HG03520 (cell line): Measurements from ENCODE around the gene PAFAH1B2.
"Not testable (repeated sequence)": the region's sequence is repeated elsewhere in the genome, so short reads cannot be mapped to it uniquely, and the experiment has no call there.

ENCODE experiments used
- ATAC-seq: cut with Tn5 transposase; IDR thresholded peaks from one replicate; pipeline ENCODE4 v1.9.1; 2021; ENCODE audit warnings: mild to moderate bottlenecking, moderate library complexity; ENCODE audit not compliant: unreplicated experiment

PAFAH1B2 gene

GRCh38 chr11:117200813-117201657, 56.9 kb downstream of the PAFAH1B2 start:
- no peak for ATAC-seq

DNA sequence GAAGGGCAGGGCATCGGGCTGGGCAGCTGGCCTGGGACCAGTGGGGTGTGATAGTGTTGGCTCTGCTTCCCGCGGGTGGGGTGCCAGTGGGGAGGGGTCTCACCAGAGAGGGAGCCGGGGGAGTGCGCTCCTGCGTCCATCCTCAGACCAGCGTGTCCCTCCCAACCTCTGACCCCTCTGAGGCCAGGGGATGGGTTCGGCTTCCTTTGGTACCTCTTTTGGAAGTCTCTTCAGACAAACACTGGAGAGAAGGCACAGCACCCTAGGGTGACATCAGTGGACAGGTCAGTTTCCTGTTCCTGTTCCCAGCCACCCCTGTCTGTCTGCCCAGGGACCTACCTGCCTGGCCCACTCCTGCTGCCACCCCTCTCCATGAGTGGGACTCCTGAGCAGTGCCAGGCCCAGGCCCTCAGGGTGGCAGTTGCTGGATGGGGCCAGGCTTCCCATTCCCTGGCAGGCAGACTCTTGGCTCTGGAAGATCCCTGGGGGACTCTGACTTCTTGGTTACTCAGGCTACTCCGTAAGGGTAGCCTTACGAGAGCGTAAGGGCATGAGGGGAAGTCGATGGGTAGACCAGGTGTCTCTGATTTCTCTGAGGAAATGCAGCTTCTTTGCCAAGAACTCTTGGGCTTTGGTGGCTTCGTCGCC, 57.7 kb downstream of the PAFAH1B2 start:
- ATAC-seq, result no peak

GRCh38 chr11:117202386-117203068, 58.4 kb downstream of the PAFAH1B2 start:
- ATAC-seq, result no peak

DNA sequence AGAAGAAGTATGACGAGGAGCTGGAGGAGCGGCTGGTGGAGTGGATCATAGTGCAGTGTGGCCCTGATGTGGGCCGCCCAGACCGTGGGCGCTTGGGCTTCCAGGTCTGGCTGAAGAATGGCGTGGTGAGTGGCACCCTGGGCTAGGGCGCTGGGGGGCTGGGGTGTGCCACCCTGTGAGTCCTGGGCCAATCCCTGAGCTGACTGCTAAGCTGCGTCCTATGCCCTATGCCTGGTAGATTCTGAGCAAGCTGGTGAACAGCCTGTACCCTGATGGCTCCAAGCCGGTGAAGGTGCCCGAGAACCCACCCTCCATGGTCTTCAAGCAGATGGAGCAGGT, 59.0 kb downstream of the PAFAH1B2 start:
- ATAC-seq, result no peak

GRCh38 chr11:117204283-117205080, 60.4 kb downstream of the PAFAH1B2 start:
- no peak for ATAC-seq

GRCh38 chr11:117205211-117205818, 61.2 kb downstream of the PAFAH1B2 start:
- no peak for ATAC-seq

GRCh38 chr11:117206111-117206510, 62.0 kb downstream of the PAFAH1B2 start:
- ATAC-seq, result not testable (repeated sequence)

DNA sequence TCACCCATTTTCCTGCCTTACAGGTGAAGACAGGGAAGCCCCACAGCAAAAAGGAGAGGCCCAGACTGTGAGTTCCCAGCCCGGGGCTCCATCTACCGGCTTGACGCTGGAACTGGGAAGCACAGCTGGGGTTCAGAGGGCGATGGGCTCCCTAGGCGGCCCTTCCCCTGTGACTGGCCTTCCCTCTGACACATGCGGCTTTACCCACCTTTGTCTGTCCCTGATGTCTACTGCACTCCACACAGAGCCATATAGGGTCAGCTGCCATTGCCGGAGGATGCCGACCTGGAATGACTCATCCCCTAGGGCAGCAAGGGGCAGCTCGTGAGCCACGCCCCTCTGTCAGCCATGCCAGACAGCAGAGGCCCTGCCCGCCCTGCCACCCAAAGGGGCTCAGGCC, 62.8 kb downstream of the PAFAH1B2 start:
- not testable (repeated sequence) for ATAC-seq

- not testable (repeated sequence) for ATAC-seq
Measured at GRCh38 chr11:117207481-117207880, 63.4 kb downstream of the PAFAH1B2 start.

DNA sequence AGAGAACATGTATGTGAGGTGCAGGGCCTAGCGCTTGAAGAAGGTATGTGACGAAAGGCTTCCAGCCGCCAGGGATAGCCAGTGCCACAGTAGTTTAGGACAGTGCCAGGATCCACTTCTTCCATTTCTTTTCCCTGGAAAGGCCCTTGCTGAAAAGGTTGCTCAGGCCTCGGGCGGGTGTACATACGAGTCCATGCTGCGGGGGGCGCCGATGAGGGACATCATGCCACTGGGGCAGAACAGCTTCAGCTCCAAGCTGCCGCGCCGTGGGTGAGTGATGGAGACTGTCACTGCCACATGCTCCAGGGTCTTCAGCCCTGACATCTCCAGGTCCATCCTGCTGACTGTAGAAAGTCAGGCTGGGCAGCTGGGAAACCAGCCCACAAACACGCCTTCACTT, 64.6 kb downstream of the PAFAH1B2 start:
- ATAC-seq, result not testable (repeated sequence)

- ATAC-seq, result not testable (repeated sequence)
Measured at GRCh38 chr11:117209351-117210125, 65.5 kb downstream of the PAFAH1B2 start.

- ATAC-seq, result no peak
Measured at GRCh38 chr11:117210620-117211019, 66.5 kb downstream of the PAFAH1B2 start.

DNA sequence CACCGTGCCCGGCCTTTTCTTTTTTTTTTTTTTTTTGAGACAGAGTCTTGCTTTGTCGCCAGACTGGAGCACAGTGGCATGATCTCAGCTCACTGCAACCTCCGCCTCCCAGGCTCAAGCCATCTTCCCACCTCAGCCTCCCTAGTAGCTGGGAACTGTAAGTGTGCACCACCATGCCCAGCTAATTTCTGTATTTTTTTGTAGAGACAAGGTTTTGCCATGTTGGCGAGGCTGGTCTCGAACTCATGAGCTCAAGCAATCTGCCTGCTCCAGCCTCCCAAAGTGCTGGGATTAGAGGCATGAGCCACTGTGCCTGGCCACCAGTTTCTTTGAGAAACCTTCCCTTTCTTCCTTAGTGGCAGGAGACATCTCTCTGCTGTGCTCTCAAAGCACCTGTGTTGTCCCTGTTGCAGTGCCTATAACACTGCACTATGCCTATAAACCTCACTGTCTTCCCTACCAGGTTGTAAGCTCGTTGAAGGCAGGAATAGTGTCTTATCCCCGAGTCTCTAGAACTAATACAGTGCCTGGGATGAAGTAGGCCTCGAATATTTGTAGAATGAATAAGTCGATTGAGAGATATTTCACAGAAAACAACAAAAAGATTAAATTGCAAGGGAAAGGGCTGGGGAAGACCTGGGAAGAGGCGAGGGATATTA, 68.7 kb downstream of the PAFAH1B2 start:
- ATAC-seq, result no peak

DNA sequence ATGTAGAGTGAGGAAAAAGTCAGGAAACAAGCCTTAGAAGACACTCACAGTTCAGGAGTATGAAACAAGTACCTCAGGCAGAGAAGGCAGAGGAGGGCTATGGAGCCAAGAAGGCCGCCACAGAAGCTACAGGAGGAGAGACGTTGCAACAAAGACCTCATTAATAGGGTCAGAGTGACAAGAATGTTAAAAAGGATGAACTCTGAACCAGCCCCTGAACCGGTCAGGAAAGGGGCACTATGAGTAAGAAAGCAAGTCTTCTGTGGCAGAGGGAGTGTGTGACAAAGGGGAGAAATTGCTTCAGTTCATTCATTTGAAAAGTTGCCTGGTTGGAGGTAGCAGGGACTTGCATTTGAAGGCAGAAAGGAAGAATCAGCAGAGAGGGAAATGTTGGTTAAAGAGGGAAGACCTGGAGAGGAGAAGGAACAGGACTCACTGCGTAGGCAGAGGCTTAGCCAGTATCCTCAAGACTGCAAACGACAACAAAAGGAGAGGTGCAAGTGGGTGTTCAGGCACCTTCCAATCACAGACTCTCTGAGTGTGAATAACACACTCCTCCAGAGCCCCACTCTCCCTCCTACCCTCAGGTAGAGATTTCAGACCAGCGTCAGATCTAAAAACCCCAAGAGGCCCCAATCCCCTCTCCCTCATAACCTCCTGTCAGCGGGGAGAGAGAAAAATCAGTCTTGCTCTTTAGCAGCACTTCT, 70.5 kb downstream of the PAFAH1B2 start:
- no peak for ATAC-seq

DNA sequence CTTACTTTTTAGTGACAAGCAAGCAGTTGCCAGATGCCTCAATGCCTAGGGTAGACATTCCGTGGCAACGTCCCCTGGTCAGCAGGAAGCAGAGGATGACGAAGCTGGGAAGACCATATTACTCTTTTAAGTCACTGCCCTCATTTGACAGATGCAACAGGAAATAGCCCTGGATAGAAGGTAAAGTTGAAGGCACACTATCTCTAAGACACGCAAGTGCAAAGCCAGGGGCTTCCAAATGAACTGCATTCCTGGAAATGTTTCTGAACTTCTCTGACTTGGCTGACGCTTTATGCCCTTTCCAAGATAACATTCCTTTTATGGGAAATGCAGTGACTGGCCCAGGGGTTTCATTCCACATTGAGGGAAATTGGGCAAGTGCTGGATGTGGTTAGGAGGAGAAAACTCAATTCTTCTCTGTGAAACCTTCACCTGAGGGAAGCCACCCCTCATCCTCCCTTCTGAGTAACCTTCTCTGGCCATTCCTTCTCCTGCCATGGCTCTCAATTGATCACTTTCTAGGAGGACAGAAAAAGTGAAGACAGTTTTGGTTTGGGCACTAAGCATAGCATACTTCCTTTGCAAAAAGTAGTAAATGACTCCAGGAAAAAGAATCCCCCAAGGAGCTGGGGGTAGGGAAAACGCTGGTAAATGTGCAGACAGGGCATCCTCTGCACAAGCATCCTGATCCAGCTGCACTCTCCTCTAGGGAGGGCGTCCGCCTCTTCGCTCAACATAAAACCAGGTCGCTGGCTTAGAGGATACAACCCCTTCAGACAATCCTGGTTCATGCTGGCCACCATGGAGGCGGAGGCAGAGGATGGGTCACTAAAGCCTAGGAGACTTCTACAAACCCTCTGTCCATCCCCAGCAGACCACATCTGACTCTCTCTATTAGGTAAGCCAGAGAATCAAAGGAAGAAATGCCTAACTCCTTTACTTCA, 73.3 kb downstream of the PAFAH1B2 start:
- ATAC-seq, result no peak

- ATAC-seq, result no peak
Measured at GRCh38 chr11:117218133-117218915, 74.2 kb downstream of the PAFAH1B2 start.

GRCh38 chr11:117219001-117219400, 74.9 kb downstream of the PAFAH1B2 start:
- ATAC-seq, result no peak
